PFSK-1 (cell line): Measurements from ENCODE around the gene FBXO33.

Source experiments
- FOXP2 ChIP-seq: optimal IDR thresholded peaks from 2 replicates; pipeline ENCODE3; 2011; ENCODE audit warnings: borderline replicate concordance, control low read depth, inconsistent platforms; ENCODE audit not compliant: insufficient read depth; ENCODE audit errors: extremely low read length, extremely low read depth
- POLR2AphosphoS5 ChIP-seq: IDR thresholded peaks from 2 replicates; pipeline ENCODE4 v1.6.1; 2012; ENCODE audit warnings: low read depth, mild to moderate bottlenecking, control low read depth, low read length, moderate library complexity
- SIN3A ChIP-seq: IDR thresholded peaks from 2 replicates; pipeline ENCODE4 v1.6.1; 2012; ENCODE audit warnings: mild to moderate bottlenecking, low read length, moderate library complexity, borderline replicate concordance; ENCODE audit not compliant: insufficient read depth
- TAF1 ChIP-seq: IDR thresholded peaks from 2 replicates; pipeline ENCODE4 v1.6.1; 2012; ENCODE audit warnings: low read length, control low read depth, borderline replicate concordance; ENCODE audit not compliant: insufficient read depth
- TF ChIP-seq, protein P1 (sequence below), 2 experiments: IDR thresholded peaks; 2 replicates each; pipeline versions ENCODE4 v1.6.1 to v1.8.0; 2011 to 2012; ENCODE audit warnings: low read depth in 2 of 2, low read length in 2 of 2, control low read depth in 1 of 2, inconsistent platforms in 1 of 2, mild to moderate bottlenecking in 1 of 2, moderate library complexity in 1 of 2; ENCODE audit not compliant: insufficient read depth in 1 of 2

The FBXO33 gene

DNA sequence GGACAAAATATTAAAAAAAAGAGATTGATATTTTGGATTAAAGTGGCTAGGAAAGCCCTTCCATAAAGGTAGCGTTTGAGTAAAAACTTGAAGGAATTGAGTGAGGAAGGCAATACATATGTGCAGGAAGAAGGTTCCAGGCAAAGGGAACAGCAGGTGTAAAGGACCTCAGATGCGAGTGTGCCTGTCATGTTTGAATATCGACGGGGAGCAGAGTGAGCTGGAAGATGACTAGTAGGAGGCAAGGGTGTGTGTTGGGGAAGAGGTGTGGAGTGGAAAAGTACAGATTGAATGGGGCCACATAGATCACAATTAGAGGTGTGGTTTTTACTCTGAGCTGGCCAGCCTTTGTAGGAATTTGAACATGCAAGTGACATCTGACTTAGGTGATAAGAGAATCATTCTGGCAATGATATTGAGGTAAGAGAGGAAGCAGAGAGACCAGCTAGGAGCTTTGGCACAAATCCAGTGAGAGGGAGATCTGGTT, 15.0 kb upstream of the FBXO33 start:
- no peak for TF ChIP-seq FOXP2
- no peak for TF ChIP-seq POLR2AphosphoS5
- TF ChIP-seq TAF1: no peak

DNA sequence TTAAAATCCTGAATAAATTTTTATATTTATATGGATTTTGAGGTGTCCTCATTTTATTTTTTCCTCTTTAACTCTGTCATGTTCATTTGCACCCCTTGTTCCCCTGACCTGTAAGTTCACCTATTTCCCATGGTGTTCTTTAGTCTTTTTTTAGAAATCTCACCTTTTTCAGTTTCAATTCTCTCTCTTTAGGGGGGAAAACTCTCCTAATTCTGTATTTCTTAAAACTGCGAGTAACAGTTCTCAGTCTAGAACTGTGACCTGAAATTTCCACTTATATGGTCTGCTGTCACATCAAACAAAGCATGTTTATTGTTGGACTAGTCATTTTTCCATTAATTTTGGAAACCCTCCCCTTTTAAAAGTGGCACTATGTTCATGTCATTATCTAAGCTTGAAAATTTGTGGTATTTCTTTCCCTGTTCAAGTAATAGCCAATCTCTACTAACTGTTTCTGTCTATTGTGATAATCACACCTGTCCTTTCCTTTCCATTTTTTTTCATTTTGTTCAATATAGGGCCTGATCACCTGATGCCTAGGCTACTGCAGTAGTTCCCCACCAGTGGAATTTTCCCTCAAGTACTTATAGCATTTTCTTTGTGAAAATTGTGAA, 14.0 kb upstream of the FBXO33 start:
- no peak for TF ChIP-seq FOXP2
- TF ChIP-seq, protein P1, sequence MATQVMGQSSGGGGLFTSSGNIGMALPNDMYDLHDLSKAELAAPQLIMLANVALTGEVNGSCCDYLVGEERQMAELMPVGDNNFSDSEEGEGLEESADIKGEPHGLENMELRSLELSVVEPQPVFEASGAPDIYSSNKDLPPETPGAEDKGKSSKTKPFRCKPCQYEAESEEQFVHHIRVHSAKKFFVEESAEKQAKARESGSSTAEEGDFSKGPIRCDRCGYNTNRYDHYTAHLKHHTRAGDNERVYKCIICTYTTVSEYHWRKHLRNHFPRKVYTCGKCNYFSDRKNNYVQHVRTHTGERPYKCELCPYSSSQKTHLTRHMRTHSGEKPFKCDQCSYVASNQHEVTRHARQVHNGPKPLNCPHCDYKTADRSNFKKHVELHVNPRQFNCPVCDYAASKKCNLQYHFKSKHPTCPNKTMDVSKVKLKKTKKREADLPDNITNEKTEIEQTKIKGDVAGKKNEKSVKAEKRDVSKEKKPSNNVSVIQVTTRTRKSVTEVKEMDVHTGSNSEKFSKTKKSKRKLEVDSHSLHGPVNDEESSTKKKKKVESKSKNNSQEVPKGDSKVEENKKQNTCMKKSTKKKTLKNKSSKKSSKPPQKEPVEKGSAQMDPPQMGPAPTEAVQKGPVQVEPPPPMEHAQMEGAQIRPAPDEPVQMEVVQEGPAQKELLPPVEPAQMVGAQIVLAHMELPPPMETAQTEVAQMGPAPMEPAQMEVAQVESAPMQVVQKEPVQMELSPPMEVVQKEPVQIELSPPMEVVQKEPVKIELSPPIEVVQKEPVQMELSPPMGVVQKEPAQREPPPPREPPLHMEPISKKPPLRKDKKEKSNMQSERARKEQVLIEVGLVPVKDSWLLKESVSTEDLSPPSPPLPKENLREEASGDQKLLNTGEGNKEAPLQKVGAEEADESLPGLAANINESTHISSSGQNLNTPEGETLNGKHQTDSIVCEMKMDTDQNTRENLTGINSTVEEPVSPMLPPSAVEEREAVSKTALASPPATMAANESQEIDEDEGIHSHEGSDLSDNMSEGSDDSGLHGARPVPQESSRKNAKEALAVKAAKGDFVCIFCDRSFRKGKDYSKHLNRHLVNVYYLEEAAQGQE (IDR thresholded peaks at IDR 0.05; ENCODE audit: insufficient read depth in 1 of 2, low read depth in 2 of 2, low read length in 2 of 2): no peak
- no peak for TF ChIP-seq POLR2AphosphoS5
- no peak for TF ChIP-seq TAF1

DNA sequence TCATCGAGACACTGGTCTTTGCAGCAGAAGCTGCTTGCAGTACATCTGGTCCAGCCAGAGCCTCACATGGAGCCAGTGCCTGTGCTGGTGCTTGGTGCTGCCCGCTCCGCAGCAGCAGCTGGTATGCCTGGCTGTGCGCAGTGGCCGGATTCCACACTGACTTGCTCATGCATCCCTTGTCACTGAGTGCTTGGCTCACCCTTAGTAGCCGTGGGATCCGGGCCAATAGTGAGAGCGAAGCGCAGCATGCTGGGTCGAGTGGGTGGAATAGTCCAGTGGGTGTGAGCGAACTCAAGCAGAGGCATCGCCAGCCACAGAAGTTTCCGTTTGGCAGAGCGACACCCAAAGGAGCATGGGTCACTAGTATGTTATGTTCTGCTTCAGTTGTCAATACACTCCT, 10.1 kb upstream of the FBXO33 start:
- no peak for TF ChIP-seq SIN3A
- TF ChIP-seq TAF1: no peak
- TF ChIP-seq, protein P1 (IDR thresholded peaks at IDR 0.05; ENCODE audit: insufficient read depth in 1 of 2, low read depth in 2 of 2, low read length in 2 of 2): no peak
- no peak for TF ChIP-seq POLR2AphosphoS5
- TF ChIP-seq FOXP2: no peak

DNA sequence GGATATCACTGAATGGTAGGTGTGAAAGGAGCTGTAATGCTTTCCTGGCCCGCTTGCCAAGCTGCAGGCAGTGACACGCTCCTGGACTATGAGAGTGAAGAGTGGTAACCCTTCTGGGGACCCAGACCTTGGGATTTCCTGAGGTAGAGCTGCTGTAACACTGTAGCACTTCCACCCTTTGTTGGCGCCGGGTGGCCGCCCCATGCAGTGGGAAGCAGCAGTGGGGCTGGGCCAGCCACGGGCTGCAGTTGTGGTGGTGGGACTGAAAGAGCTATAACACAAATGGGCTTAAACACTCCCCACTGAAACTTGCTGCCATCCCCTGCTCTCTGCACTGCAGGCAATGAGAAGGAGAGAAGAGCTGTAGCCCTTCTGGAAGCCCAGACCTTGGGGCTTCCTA, 9.6 kb upstream of the FBXO33 start:
- no peak for TF ChIP-seq TAF1
- no peak for TF ChIP-seq SIN3A
- TF ChIP-seq POLR2AphosphoS5: no peak
- TF ChIP-seq FOXP2: no peak
- TF ChIP-seq, protein P1 (IDR thresholded peaks at IDR 0.05; ENCODE audit: insufficient read depth in 1 of 2, low read depth in 2 of 2, low read length in 2 of 2): no peak

DNA sequence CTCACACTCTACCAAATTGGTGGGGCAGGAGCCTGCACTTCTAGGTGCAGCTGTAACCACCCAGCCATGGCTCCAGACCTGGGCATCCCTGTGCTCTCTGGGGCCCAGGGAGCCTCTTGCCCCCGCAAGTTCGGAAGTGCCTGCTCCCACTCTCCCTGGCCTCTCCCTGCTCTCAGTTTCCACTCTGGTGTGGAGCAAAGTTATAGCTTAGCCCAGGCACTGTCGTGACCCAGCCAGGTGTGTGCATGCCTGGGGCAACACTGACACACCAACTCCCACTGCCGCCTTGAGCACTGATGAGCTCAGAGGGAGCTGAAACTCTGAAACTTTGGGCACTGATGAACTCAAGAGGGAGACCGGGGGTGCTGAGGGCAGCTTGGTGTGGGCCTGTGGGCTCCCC, 8.7 kb upstream of the FBXO33 start:
- TF ChIP-seq FOXP2: no peak
- TF ChIP-seq TAF1: no peak
- no peak for TF ChIP-seq POLR2AphosphoS5
- TF ChIP-seq SIN3A: no peak
- TF ChIP-seq, protein P1 (IDR thresholded peaks at IDR 0.05; ENCODE audit: insufficient read depth in 1 of 2, low read depth in 2 of 2, low read length in 2 of 2): no peak
